ENCODE results near the gene STK32C. TPM values are rescaled to one million over a fixed set of nuclear protein-coding genes. Genes with fewer than 3 reads are reported as not detected.

The STK32C gene
- total and polyA plus RNA-seq, 2 experiments from 2014 or later, result 8.8 to 9.8 TPM

DNA sequence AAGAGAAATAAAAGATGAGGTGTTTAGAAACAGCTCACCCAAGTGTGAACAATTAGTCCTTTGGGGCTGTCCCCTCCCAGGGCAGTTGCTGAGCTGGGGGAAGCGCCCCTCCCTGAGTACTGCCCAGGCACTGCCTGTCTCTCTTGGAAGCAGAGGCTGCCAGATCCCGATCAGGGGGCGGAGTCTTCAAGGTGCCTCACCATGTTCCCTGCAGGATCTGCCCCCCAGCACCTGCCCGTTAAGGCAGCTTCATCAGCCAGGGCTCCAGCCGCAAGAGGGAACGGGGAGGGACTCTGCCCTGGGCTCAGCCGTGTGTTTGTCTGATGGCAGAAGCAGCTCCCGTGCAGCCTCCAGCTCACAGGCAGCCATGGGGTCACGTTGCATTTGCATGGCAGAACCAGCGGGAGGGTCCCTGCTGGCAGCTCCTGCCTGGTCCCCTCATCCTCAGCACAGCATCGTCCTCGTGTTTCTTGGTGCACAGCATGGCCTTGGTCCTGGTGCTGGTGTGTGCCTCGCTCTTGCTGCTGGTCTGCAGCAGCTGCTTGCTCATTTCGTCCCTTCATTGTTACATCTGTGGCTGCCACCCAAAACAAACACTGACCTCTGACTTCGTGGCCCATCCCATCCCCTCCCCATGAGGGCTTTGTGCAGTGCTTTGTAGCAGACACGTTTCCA, 131.7 kb downstream of the STK32C start:
- H3K4me2 ChIP-seq (ENCODE audit: unreplicated experiment), result no peak overlapping the region
- H3K27ac ChIP-seq, result no peak overlapping the region
- 27 to 29% methylated on average over 16 of the region's 16 CpGs for WGBS, 2 experiments (ENCODE audit: low coverage in 1 of 2, low lambda C conversion rate in 2 of 2, missing lambda C conversion rate in 2 of 2)

GRCh38 chr10:132175408-132175807, 132.3 kb downstream of the STK32C start:
- in situ Hi-C loops (cut with MboI), result no loop called here
- WGBS, 2 experiments (ENCODE audit: low coverage in 1 of 2, low lambda C conversion rate in 2 of 2, missing lambda C conversion rate in 2 of 2), result 37 to 40% methylated on average over 6 of the region's 6 CpGs
- Histone ChIP-seq H3K36me3 (ENCODE audit: low read depth) (no peaks in the 10 kb centered on the region), H3F3A (ENCODE audit: insufficient read depth) (no peaks in the 10 kb centered on the region), H3K9me2 (ENCODE audit: insufficient read depth) (no peaks in the 10 kb centered on the region), H3K9me3 (ENCODE audit: low read depth) (no peaks in the 10 kb centered on the region), H4K20me1 (ENCODE audit: insufficient read depth) (no peaks in the 10 kb centered on the region), H3K79me2 (ENCODE audit: insufficient read depth) (no peaks in the 10 kb centered on the region), H3K9ac (no peak overlapping the region), H3K27me3 (replicated peaks; ENCODE audit: insufficient read depth) (peaks cover 10% of the 10 kb centered on the region; the same call in 1 of the 2 replicates), H2AFZ (no peak overlapping the region), H3K4me3 (no peak overlapping the region), H3K27ac (no peak overlapping the region), H3K4me1 (ENCODE audit: insufficient read depth) (no peaks in the 10 kb centered on the region), H3K4me2 (ENCODE audit: unreplicated experiment) (no peak overlapping the region)
- DNase-seq, result no peak
- TF ChIP-seq EZH2phosphoT487 (IDR thresholded peaks at IDR 0.05; ENCODE audit: insufficient read depth, low read depth) (no peak), EZH2 (IDR thresholded peaks at IDR 0.05; ENCODE audit: insufficient read depth, poor library complexity, severe bottlenecking) (no peak)

More for the DNA sequence above, 131.7 kb downstream of the STK32C start:
- H3K27me3 ChIP-seq (replicated peaks; ENCODE audit: insufficient read depth), result peaks cover 10% of the 10 kb centered on the region; the same call in 1 of the 2 replicates
- H3K36me3 ChIP-seq (ENCODE audit: low read depth), result no peaks in the 10 kb centered on the region
- no peak overlapping the region for H3K4me3 ChIP-seq
- no peaks in the 10 kb centered on the region for H4K20me1 ChIP-seq (ENCODE audit: insufficient read depth)
- no peaks in the 10 kb centered on the region for H3F3A ChIP-seq (ENCODE audit: insufficient read depth)
- H3K9ac ChIP-seq, result no peak overlapping the region
- in situ Hi-C loops (cut with MboI), result no loop called here
- no peak overlapping the region for H2AFZ ChIP-seq
- no peak for DNase-seq
- H3K79me2 ChIP-seq (ENCODE audit: insufficient read depth), result no peaks in the 10 kb centered on the region
- H3K9me3 ChIP-seq (ENCODE audit: low read depth), result no peaks in the 10 kb centered on the region
- H3K4me1 ChIP-seq (ENCODE audit: insufficient read depth), result no peaks in the 10 kb centered on the region
- TF ChIP-seq EZH2phosphoT487 (IDR thresholded peaks at IDR 0.05; ENCODE audit: insufficient read depth, low read depth) (no peak), EZH2 (IDR thresholded peaks at IDR 0.05; ENCODE audit: insufficient read depth, poor library complexity, severe bottlenecking) (no peak)
- H3K9me2 ChIP-seq (ENCODE audit: insufficient read depth), result no peaks in the 10 kb centered on the region

DNA sequence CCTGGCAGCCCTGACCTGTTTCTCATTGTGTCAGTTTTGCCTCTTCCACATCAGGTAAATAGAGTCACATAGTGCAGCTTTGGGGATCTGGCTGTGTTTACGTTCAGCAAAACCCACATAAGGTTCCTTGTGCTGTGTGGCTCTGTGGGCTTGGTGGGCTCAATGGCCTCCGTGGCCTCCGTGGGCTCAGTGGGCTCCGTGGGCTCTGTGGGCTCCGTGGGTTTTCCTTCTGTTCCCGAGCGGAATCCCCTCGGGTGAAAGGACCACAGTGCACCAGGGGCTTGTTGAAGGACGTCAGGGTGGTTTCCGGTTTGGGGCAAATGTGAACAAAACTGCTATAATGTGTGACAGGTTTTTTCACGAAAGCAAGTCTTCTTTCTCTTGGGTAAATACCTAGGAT, 133.5 kb downstream of the STK32C start:
- H3K36me3 ChIP-seq (ENCODE audit: low read depth), result no peaks in the 10 kb centered on the region
- no peaks in the 10 kb centered on the region for H3K9me2 ChIP-seq (ENCODE audit: insufficient read depth)
- H3K4me3 ChIP-seq, result no peak overlapping the region
- no peaks in the 10 kb centered on the region for H3K9me3 ChIP-seq (ENCODE audit: low read depth)
- no peaks in the 10 kb centered on the region for H4K20me1 ChIP-seq (ENCODE audit: insufficient read depth)
- H3K27ac ChIP-seq, result no peak overlapping the region
- H3F3A ChIP-seq (ENCODE audit: insufficient read depth), result no peaks in the 10 kb centered on the region
- H3K4me2 ChIP-seq (ENCODE audit: unreplicated experiment), result no peak overlapping the region
- no peaks in the 10 kb centered on the region for H3K79me2 ChIP-seq (ENCODE audit: insufficient read depth)
- H3K9ac ChIP-seq, result no peak overlapping the region
- 56 to 64% methylated on average over 11 of the region's 11 CpGs for WGBS, 2 experiments (ENCODE audit: low coverage in 1 of 2, low lambda C conversion rate in 2 of 2, missing lambda C conversion rate in 2 of 2)
- DNase-seq, result no peak
- TF ChIP-seq EZH2 (IDR thresholded peaks at IDR 0.05; ENCODE audit: insufficient read depth, poor library complexity, severe bottlenecking), result no peak
- TF ChIP-seq EZH2phosphoT487 (IDR thresholded peaks at IDR 0.05; ENCODE audit: insufficient read depth, low read depth), result no peak
- no peak overlapping the region for H2AFZ ChIP-seq
- no peaks in the 10 kb centered on the region for H3K4me1 ChIP-seq (ENCODE audit: insufficient read depth)
- H3K27me3 ChIP-seq (replicated peaks; ENCODE audit: insufficient read depth), result peaks cover 10% of the 10 kb centered on the region; the same call in 1 of the 2 replicates
- in situ Hi-C loops (cut with MboI), result no loop called here

DNA sequence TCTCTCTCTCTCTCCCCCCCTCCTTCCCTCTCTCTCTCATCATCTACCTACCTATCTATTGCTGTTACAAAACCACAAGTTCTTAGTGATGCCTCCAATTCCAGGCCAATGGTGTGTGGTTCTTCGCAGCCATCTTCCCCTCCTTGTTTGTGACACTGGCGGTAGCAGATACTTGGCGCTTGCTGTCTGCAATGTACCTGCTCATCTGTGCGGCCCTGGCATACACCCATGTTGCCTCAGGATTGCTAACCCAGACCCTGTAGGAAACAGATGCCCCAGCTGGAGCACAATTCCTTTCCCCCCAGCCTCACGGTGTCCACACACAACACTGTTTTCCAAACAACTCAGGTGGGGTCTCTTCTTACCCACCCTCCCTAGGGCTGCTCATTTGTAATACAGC, 134.6 kb downstream of the STK32C start:
- in situ Hi-C loops (cut with MboI), result no loop called here
- Histone ChIP-seq H3K9ac (no peak overlapping the region), H3K79me2 (ENCODE audit: insufficient read depth) (no peaks in the 10 kb centered on the region), H3K4me3 (no peak overlapping the region), H3K9me2 (ENCODE audit: insufficient read depth) (no peaks in the 10 kb centered on the region), H3K36me3 (ENCODE audit: low read depth) (no peaks in the 10 kb centered on the region), H3F3A (ENCODE audit: insufficient read depth) (no peaks in the 10 kb centered on the region), H3K4me2 (ENCODE audit: unreplicated experiment) (no peak overlapping the region), H2AFZ (no peak overlapping the region), H3K9me3 (ENCODE audit: low read depth) (no peaks in the 10 kb centered on the region), H3K27me3 (replicated peaks; ENCODE audit: insufficient read depth) (peaks cover 10% of the 10 kb centered on the region; the same call in 1 of the 2 replicates), H3K27ac (no peak overlapping the region), H4K20me1 (ENCODE audit: insufficient read depth) (no peaks in the 10 kb centered on the region), H3K4me1 (ENCODE audit: insufficient read depth) (no peaks in the 10 kb centered on the region)
- TF ChIP-seq EZH2 (IDR thresholded peaks at IDR 0.05; ENCODE audit: insufficient read depth, poor library complexity, severe bottlenecking), result no peak
- no peak for TF ChIP-seq EZH2phosphoT487 (IDR thresholded peaks at IDR 0.05; ENCODE audit: insufficient read depth, low read depth)
- 76 to 81% methylated on average over 5 of the region's 5 CpGs for WGBS, 2 experiments (ENCODE audit: low coverage in 1 of 2, low lambda C conversion rate in 2 of 2, missing lambda C conversion rate in 2 of 2)
- DNase-seq, result no peak

Data from GM23248 (cell line).